ENCODE results near the gene FFAR3. TPM values are rescaled to one million over a fixed set of nuclear protein-coding genes. Genes with fewer than 3 reads are reported as not detected.
"Not testable (repeated sequence)": the region's sequence is repeated elsewhere in the genome, so short reads cannot be mapped to it uniquely, and the experiment has no call there.

The FFAR3 gene
- total RNA-seq, 1 donor from 2014 or later = not detected

- FAIRE-seq (no peak), DNase-seq (ENCODE audit: low spot score in 2 of 2) (no peak)
Observed at GRCh38 chr19:35368378-35368777, 10.1 kb downstream of the FFAR3 start.

DNA sequence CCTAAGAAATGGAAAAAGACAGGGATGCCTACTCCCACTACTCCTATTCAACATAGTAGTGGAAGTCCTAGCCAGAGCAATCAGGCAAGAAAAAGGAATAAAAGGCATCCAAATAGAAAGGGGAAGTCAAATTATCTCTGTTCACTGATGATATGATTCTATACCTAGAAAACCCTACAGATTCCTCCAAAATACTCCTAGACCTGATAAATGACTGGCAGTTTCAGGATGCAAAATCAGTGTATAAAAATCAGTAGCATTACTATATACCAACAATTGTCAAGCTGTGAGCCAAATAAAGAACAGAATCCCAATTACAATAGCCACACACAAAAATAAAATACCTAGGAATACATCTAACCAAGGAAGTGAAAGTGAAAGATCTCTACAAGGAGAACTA lies 11.3 kb downstream of the FFAR3 start:
- no peak for DNase-seq (ENCODE audit: low spot score in 2 of 2)
- no peak for FAIRE-seq

DNA sequence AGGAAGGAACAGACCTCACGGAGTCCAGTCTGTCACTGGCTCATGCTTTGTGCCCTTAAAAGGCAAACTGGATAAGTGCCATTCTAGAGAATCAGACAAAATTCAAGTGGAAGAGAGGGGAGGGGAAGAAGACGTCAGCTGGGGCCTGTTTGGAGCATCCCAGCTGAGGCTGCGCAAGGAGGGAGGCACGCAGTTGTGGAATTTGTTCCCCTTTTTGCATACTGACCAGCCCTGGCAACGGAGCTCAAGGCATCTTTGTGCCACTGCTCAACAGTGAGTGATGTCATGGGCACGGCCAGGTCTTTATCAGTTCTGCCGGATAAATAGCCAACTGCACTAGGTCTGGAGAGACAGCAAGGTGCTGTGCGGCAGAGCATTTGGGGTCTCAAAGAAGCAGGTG lies 12.5 kb downstream of the FFAR3 start, which contains the start of gene GPR42:
Gene GPR42 (plus strand): TSS at position 347 of the 400 bp plus-strand sequence. CDS start 292 bp downstream, outside the sequence.
- no peak for FAIRE-seq

GRCh38 chr19:35373492-35373891 lies 15.2 kb downstream of the FFAR3 start:
- DNase-seq (ENCODE audit: low spot score in 2 of 2) = no peak
- FAIRE-seq = no peak

More for the DNA sequence above, 12.5 kb downstream of the FFAR3 start, which contains the start of gene GPR42:
- DNase-seq (ENCODE audit: low spot score in 2 of 2) = no peak

DNA sequence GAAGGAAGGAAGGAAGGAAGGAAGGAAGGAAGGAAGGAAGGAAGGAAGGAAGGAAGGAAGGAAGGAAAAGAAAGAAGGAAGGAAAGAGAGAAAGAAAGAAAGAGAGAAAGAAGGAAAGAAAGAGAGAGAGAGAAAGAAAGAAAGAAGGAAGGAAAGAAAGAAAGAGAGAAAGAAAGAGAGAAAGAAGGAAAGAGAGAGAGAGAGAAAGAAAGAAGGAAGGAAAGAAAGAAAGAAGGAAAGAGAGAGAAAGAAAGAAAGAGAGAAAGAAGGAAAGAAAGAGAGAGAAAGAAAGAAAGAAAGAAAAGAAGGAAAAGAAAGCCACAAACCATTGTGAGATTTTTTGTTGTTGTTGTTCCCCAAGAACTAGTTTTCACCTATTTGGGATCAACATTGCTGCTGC lies 15.8 kb downstream of the FFAR3 start:
- DNase-seq (ENCODE audit: low spot score in 2 of 2); FAIRE-seq: not testable (repeated sequence)

GRCh38 chr19:35375505-35376307 lies 17.4 kb downstream of the FFAR3 start:
- FAIRE-seq = no peak
- DNase-seq (ENCODE audit: low spot score in 2 of 2) = no peak

DNA sequence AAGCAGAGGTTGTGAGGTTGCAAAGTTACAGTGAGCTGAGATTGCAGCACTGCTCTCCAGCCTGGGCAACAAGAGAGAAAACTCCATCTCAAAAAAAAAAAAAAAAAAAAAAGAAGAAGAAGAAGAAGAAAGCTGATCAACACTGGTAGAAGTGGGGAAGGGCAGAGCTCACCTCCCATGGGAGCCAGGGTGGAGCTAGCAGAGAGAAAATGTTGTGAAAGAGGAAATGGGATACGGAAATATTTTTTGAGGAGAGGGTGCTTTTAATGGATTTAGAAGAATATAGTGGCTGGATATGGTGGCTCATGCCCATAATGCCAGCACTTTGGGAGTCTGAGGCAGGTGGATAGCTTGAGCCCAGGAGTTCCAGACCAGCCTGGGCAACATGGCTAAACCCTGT lies 19.4 kb downstream of the FFAR3 start:
- no peak for DNase-seq (ENCODE audit: low spot score in 2 of 2)
- FAIRE-seq = no peak

DNA sequence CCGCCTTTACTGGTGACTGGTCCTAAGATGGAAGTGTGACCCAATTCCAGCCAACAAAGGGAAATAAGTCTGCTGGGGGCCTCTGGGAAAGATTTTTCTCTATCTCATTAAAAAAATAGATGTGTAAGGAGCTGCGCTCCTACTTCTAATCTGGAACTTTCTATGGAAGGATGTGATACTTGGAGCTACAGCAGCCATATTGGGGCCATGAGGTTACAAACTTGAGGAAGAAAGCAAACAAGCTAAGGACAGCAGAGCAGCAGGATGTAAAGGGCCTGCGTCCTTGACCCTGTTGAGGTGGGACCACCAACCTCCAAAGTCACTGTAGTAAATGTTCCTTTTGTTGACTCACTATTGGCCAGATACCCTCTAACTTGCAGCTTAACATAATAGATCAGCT lies 20.1 kb downstream of the FFAR3 start:
- FAIRE-seq (no peak), DNase-seq (ENCODE audit: low spot score in 2 of 2) (no peak)

- not testable (repeated sequence) for FAIRE-seq; DNase-seq (ENCODE audit: low spot score in 2 of 2)
Observed at GRCh38 chr19:35379545-35379944, 21.3 kb downstream of the FFAR3 start.

DNA sequence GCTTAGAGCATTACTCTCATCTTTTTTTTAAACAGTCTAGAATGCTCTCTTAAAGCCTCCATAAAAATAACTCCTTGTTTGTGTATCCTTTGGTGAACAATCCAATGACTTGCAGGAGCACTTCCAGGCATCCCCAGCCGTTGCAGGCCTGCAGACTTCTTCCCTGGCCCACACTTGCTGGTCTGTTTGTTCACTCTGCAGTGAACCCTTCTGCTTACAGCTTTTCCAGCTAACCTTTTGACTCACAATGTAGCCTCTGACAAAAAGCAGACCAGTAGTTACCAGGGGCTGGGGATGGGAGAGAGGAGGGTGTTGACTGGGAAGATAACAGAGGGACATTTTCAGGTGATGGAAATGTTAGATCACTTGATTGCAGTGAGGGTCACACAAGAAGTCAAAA lies 21.7 kb downstream of the FFAR3 start:
- FAIRE-seq (no peak), DNase-seq (ENCODE audit: low spot score in 2 of 2) (no peak)

- DNase-seq (ENCODE audit: low spot score in 2 of 2) (no peak), FAIRE-seq (no peak)
Observed at GRCh38 chr19:35380450-35381124, 22.3 kb downstream of the FFAR3 start.

DNA sequence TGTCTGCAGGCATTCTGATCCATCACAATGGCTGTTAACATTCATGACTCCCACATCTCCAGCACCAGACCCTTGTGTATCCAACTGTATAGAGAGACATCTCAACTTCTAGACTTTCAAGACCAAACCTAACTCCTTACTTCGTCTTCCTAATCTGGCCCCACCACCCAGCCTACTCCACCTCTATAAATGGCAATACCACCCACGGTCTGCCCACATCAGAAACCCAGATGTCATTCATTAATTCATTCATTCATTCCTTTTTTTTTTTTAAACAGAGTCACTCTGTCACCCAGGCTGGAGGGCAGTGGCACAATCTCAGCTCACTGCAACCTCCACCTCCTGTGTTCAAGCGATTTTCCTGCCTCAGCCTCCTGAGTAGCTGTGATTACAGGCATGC lies 23.1 kb downstream of the FFAR3 start:
- DNase-seq (ENCODE audit: low spot score in 2 of 2) (no peak), FAIRE-seq (no peak)

DNA sequence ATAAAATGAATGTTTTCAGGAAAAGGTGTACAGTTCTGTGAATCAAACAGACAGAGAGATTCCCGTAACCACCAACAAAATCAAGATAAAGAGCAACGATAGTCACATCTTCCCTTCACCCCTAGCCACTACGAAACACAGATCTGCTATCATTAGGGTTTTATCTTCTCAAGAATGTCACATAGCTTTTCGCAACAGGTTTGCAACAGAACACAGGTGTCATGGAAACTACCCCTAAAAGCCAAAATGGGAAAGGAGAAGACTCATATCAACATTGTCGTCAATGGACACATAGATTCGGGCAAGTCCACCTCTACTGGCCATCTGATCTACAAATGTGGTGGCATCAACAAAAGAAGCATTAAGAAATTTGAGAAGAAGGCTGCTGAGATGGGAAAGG lies 23.7 kb downstream of the FFAR3 start:
- FAIRE-seq (no peak), DNase-seq (ENCODE audit: low spot score in 2 of 2) (no peak)

DNA sequence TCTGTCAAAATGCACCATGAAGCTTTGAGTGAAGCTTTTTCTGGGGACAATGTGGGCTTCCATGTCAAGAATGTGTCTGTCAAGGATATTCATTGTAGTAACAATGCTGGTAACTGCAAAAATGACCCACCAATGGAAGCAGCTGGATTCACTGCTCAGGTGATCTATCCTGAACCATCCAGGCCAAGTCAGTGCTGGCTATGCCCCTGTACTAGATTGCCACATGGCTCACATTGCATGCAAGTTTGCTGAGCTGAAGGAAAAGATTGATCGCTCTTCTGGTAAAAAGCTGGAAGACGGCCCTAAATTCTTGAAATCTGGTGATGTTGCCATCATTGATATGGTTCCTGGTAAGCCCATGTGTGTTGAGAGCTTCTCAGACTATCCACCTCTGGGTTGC lies 25.3 kb downstream of the FFAR3 start:
- DNase-seq (ENCODE audit: low spot score in 2 of 2) (no peak), FAIRE-seq (no peak)

GRCh38 chr19:35388277-35389054 lies 30.2 kb downstream of the FFAR3 start:
- DNase-seq (ENCODE audit: low spot score in 2 of 2) (no peak), FAIRE-seq (no peak)

- no peak for DNase-seq (ENCODE audit: low spot score in 2 of 2)
Observed at GRCh38 chr19:35389192-35389861, 31.1 kb downstream of the FFAR3 start.

DNA sequence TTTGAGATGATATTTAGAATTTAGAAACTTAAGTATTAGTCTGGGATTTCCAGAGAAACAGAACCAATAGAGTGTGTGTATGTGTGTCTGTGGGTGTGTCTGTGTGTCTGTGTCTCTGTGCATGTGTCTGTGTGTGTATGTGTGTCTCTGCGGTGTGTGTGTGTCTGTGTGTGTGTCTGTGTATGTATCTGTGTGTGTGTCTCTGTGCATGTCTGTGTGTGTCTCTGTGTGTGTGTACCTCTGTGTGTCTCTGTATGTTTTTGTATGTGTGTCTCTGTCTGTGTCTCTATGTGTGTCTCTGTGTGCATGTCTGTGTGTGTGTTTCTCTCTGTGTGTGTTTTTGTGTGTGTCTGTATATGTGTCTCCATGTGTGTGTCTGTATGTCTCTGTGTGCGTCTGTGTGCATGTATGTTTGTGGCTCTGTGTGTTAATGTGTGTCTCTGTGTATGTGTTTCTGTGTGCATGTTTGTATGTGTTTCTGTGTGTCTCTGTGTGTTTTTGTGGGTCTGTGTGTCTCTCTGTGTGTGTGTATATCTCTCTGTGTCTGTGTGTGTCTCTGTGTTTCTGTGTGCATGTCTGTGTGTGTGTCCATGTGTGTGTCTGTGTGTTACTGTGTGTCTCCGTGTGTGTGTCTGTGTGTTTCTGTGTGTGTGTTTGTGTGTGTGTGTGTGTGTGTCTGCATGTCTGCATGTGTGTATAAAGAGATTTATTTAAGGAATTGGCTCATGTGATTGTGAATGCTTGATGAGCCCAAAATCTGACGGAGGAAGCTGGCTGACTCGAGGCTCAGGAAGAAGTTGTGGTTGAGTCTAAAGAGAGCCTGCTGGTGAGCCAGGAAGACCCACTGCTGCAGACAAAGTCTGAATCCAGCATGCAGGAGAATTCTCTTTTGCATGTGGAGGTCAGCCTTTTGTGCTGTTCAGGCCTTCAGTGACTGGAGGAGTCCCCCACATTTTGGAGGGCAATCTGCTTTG lies 34.8 kb downstream of the FFAR3 start:
- FAIRE-seq (no peak), DNase-seq (ENCODE audit: low spot score in 2 of 2) (no peak)

More at GRCh38 chr19:35389192-35389861, 31.1 kb downstream of the FFAR3 start:
- no peak for FAIRE-seq

- FAIRE-seq (no peak), DNase-seq (ENCODE audit: low spot score in 2 of 2) (no peak)
Observed at GRCh38 chr19:35395382-35396199, 37.3 kb downstream of the FFAR3 start.

Measured in frontal cortex (tissue), 4 donors.